ENCODE measurements around the gene TP53I11. TPM values are rescaled to one million over a fixed set of nuclear protein-coding genes. Genes with fewer than 3 reads are reported as not detected.
A peak's percentile ranks its signal among the peaks of the same experiment; 100 is the strongest.

Gene TP53I11
- total and polyA plus RNA-seq, 9 of the 15 experiments (the other 6 are each of a cell fraction or from before 2014, with no cell fraction given), result 0.14 to 2.5 (median 1.2) TPM; not detected in 2

- peak; percentile 37; the same call in 1 of the 2 replicates for TF ChIP-seq ARID2 (IDR thresholded peaks at IDR 0.05)
- TF ChIP-seq MGA (IDR thresholded peaks at IDR 0.05), result no peak
- TF ChIP-seq USF2 (CRISPR knock-in tag; IDR thresholded peaks at IDR 0.05), result no peak
- no peak for TF ChIP-seq CCNT2 (IDR thresholded peaks at IDR 0.05; ENCODE audit: borderline replicate concordance, extremely low read depth, insufficient read length, low read depth, low read length)
- no peak for TF ChIP-seq STAT6 (CRISPR knock-in tag; IDR thresholded peaks at IDR 0.05)
- peak; percentile 90 to 92 (median 91) for TF ChIP-seq CTCF (IDR thresholded peaks at IDR 0.05 in 2 of 3, conservative IDR thresholded peaks at IDR 0.05 in 1 of 3; ENCODE audit: insufficient read depth in 2 of 3, low read depth in 1 of 3, low read length in 3 of 3)
- TF ChIP-seq ASH1L (IDR thresholded peaks at IDR 0.05; ENCODE audit: borderline replicate concordance, low read depth, partially characterized antibody), result no peak
- no peak for TF ChIP-seq ZNF75A (CRISPR knock-in tag; IDR thresholded peaks at IDR 0.05)
Observed at GRCh38 chr11:44893846-44894617, 56.7 kb downstream of the TP53I11 start (continued).

Measured in K562 (cell line).